Spinal cord (tissue), 10 donors: ENCODE measurements around the gene NAXE. TPM values are rescaled to one million over a fixed set of nuclear protein-coding genes. Genes with fewer than 3 reads are reported as not detected.
"Not testable (repeated sequence)": the region's sequence is repeated elsewhere in the genome, so short reads cannot be mapped to it uniquely, and the experiment has no call there.

ENCODE experiments used
- DNase-seq, 6 donors: peaks; one replicate each; pipeline versions ENCODE4 v3.0.0 to v3.0.0-alpha.2; 2013 to 2015; ENCODE audit warnings: low spot score in 6 of 6, low read depth in 4 of 6
- H3K27ac ChIP-seq: one replicate; pipeline ENCODE4 v1.5.1; 2013; ENCODE audit warnings: low read depth, low read length, control low read depth
- H3K27me3 ChIP-seq: one replicate; pipeline ENCODE4 v1.6.1; 2013; ENCODE audit warnings: low read length; ENCODE audit not compliant: control insufficient read depth, insufficient read depth
- H3K36me3 ChIP-seq: one replicate; pipeline ENCODE4 v1.6.1; 2013; ENCODE audit warnings: low read length; ENCODE audit not compliant: control insufficient read depth, insufficient read depth
- H3K4me1 ChIP-seq: one replicate; pipeline ENCODE4 v1.6.1; 2013; ENCODE audit warnings: low read length; ENCODE audit not compliant: control insufficient read depth, insufficient read depth
- H3K4me3 ChIP-seq: one replicate; pipeline ENCODE4 v1.5.1; 2013; ENCODE audit warnings: low read depth, low read length, control low read depth
- H3K9me3 ChIP-seq: one replicate; pipeline ENCODE4 v1.6.1; 2013; ENCODE audit warnings: low read length; ENCODE audit not compliant: control insufficient read depth, insufficient read depth
- WGBS: methylation state at CpG from one replicate; pipeline ENCODE4 v1.1.5; 2013; ENCODE audit warnings: missing lambda C conversion rate; ENCODE audit not compliant: insufficient coverage; 5-methylcytosine and 5-hydroxymethylcytosine counted together
- polyA plus RNA-seq, 2 donors: library from polyadenylated mRNA; unstranded; fragments of 120-200 nt; gene quantifications; one replicate each; pipeline ENCODE4 v1.2.1, GENCODE V29; 2013; ENCODE audit not compliant: insufficient read length in 2 of 2
- total RNA-seq, 2 donors: library from RNA; depleted of rRNA in 1 of 2; stranded (reverse); fragments of 120-200 nt in 1 of 2; fragments of >200 nt in 1 of 2; gene quantifications; one replicate each; pipeline versions ENCODE4 v1.2.3 to v1.2.4, GENCODE V29; 2013 to 2014
- donor health status: healthy.

NAXE gene
- total and polyA plus RNA-seq, 4 donors = 53.5 to 113 (median 107) TPM

DNA sequence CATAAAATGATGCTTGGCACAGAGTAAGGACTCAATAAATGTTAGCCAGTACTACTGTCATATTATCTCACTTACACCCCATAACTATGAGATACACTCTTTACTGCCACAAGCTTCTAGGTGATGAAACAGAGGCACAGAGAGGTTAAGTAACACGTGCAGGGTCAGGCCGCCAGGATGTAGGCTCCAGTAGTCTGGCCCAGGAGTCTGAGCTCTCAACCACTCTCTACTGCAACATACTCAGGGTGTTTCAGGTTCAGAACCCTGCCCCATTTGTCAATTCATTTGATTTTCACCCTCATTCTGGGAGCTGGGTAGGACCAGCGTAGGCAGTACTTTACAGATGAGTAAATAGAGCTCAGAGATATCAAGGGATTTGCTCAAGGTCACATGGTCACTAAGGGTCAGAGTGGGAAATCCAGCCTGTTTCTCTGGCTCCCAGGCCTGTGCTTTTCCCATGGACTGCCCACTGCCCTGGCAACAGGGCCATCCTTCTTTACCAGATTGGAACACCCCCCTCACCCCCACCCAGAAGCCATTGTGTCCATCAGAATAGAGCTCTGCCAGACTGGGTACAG, 40.4 kb upstream of the NAXE start:
- H3K27me3 ChIP-seq = no peaks in the 10 kb centered on the region
- DNase-seq = no peak
- no peak overlapping the region for H3K4me3 ChIP-seq
- peaks cover 3% of the 10 kb centered on the region for H3K4me1 ChIP-seq
- no peak overlapping the region for H3K27ac ChIP-seq
- 84% methylated on average over 3 of the region's 3 CpGs for WGBS
- no peaks in the 10 kb centered on the region for H3K9me3 ChIP-seq
- H3K36me3 ChIP-seq = peaks cover 8% of the 10 kb centered on the region

- Histone ChIP-seq H3K36me3 (peaks cover 11% of the 10 kb centered on the region), H3K4me3 (no peak overlapping the region), H3K27ac (no peak overlapping the region), H3K27me3 (no peaks in the 10 kb centered on the region), H3K4me1 (peaks cover 3% of the 10 kb centered on the region), H3K9me3 (no peaks in the 10 kb centered on the region)
- WGBS = 96% methylated on average over 4 of the region's 6 CpGs
- no peak for DNase-seq
These were observed 39.7 kb upstream of the NAXE start for GRCh38 chr1:156551869-156552268.

- Histone ChIP-seq H3K27me3 (no peaks in the 10 kb centered on the region), H3K4me1 (peaks cover 3% of the 10 kb centered on the region), H3K9me3 (no peaks in the 10 kb centered on the region), H3K4me3 (no peak overlapping the region), H3K27ac (no peak overlapping the region), H3K36me3 (peaks cover 11% of the 10 kb centered on the region)
- DNase-seq = no peak
- 77% methylated on average over 5 of the region's 5 CpGs for WGBS
These were observed 39.1 kb upstream of the NAXE start for GRCh38 chr1:156552518-156552917.

GRCh38 chr1:156552937-156553336, 38.6 kb upstream of the NAXE start:
- 87% methylated on average over 4 of the region's 4 CpGs for WGBS
- not testable (repeated sequence) for H3K27me3 ChIP-seq, H3K4me1 ChIP-seq, H3K27ac ChIP-seq, H3K4me3 ChIP-seq, DNase-seq, H3K9me3 ChIP-seq
- peaks cover 10% of the 10 kb centered on the region for H3K36me3 ChIP-seq

- 94% methylated on average over 4 of the region's 6 CpGs for WGBS
- Histone ChIP-seq H3K27me3 (no peaks in the 10 kb centered on the region), H3K27ac (no peak overlapping the region), H3K4me3 (no peak overlapping the region), H3K9me3 (no peaks in the 10 kb centered on the region), H3K36me3 (peaks cover 3% of the 10 kb centered on the region), H3K4me1 (peaks cover 3% of the 10 kb centered on the region)
- DNase-seq = no peak
These were observed 37.6 kb upstream of the NAXE start for GRCh38 chr1:156553860-156554485.

- Histone ChIP-seq H3K27me3 (no peaks in the 10 kb centered on the region), H3K9me3 (no peaks in the 10 kb centered on the region), H3K4me3 (no peak overlapping the region), H3K36me3 (peaks cover 3% of the 10 kb centered on the region), H3K4me1 (peaks cover 3% of the 10 kb centered on the region), H3K27ac (no peak overlapping the region)
- 86% methylated on average over 8 of the region's 8 CpGs for WGBS
- DNase-seq = no peak
These were observed 36.6 kb upstream of the NAXE start for GRCh38 chr1:156554971-156555370.

DNA sequence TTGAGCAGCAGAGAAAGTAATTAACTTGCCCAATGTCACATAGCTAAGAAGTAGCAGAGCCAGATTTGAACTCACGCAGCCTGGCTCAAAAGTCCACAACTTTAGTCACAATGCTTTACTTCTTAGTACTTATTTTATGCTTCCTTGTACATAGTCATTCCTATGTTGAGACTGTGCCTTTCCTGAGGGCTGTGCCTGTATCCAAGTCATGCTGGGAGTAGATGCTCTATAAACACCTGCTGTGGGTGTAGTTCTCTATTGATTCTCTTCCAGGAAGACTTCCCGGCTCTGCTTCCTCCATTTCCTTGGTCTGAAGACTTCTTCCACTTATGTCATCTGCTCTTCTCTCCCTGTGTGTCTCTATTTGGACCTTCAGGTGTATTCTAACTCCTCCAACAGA, 35.9 kb upstream of the NAXE start:
- DNase-seq = no peak
- H3K36me3 ChIP-seq = peaks cover 3% of the 10 kb centered on the region
- no peak overlapping the region for H3K4me3 ChIP-seq
- H3K4me1 ChIP-seq = peaks cover 3% of the 10 kb centered on the region
- no peaks in the 10 kb centered on the region for H3K27me3 ChIP-seq
- no peak overlapping the region for H3K27ac ChIP-seq
- no peaks in the 10 kb centered on the region for H3K9me3 ChIP-seq
- 60% methylated on average over 1 of the region's 2 CpGs for WGBS

DNA sequence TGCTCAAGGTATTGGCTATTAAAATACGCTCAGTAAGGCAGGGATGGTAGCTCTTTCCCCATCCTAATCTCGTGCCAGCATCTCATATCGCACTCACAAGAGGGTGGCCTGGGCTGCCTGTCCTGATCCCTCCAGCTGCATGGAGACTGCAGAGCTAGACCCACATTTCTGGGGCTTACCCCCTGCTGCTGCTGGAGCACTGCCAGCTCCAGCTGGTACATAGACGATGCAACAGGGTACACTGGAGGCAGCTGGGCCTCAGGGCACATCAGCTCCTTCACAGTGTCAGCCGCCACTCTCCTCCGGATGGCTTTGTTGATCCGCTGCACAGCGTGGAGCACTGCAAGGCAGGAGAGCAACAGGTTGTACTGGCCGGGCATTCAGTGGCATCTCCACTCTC, 35.2 kb upstream of the NAXE start:
- H3K27me3 ChIP-seq = no peaks in the 10 kb centered on the region
- peaks cover 3% of the 10 kb centered on the region for H3K4me1 ChIP-seq
- no peaks in the 10 kb centered on the region for H3K9me3 ChIP-seq
- 67% methylated on average over 9 of the region's 9 CpGs for WGBS
- no peak overlapping the region for H3K4me3 ChIP-seq
- H3K27ac ChIP-seq = no peak overlapping the region
- H3K36me3 ChIP-seq = peaks cover 7% of the 10 kb centered on the region
- no peak for DNase-seq

DNA sequence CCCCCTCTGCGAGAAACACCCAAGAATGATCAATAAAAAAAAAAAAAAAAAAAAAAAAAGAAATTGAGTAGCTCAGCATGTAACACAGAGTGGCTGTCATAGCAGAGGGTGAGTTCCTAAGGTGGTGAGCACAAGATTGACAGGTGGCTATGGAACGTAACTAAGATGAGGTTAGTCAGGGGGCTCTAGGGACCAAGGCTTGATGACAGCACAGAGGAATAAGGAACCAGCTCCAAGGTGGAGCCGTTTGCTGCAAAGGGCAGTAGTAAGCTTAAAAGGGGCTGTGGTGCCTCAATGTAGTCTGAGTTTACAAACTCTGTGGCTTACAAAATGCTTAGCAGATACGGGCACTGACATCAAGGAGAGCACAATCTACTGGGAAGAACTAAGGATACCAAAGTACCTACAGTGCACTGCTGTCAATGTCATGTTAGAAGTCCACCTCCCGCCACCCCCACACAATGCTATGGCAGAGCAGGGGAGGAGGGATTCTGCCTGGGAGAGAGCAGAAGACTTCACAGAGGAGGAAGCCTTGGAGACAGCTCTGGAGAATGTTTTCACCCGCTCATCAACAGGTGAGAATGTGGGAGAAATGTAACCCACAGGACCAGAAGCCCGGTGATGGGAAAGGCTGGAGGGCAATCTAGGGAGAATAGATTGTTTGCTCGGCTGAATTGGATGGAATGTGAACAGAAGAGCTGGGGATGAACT, 32.3 kb upstream of the NAXE start:
- DNase-seq = no peak
- H3K4me3 ChIP-seq = no peak overlapping the region
- no peaks in the 10 kb centered on the region for H3K27me3 ChIP-seq
- 83% methylated on average over 5 of the region's 8 CpGs for WGBS
- H3K27ac ChIP-seq = no peak overlapping the region
- peaks cover 13% of the 10 kb centered on the region for H3K36me3 ChIP-seq
- H3K9me3 ChIP-seq = no peaks in the 10 kb centered on the region
- peaks cover under 1% of the 10 kb centered on the region for H3K4me1 ChIP-seq
